Activated T-cell treated with anti-CD3 and anti-CD28 coated beads, Interleukin-2, amount 50 U/mL, for 1 hour (primary cell): ENCODE results near the gene UPP1.
A peak's percentile ranks its signal among the peaks of the same experiment; 100 is the strongest.

Source experiments
- DNase-seq: peaks from one replicate; pipeline ENCODE4 v3.0.0-alpha.2; 2020

UPP1 gene

DNA sequence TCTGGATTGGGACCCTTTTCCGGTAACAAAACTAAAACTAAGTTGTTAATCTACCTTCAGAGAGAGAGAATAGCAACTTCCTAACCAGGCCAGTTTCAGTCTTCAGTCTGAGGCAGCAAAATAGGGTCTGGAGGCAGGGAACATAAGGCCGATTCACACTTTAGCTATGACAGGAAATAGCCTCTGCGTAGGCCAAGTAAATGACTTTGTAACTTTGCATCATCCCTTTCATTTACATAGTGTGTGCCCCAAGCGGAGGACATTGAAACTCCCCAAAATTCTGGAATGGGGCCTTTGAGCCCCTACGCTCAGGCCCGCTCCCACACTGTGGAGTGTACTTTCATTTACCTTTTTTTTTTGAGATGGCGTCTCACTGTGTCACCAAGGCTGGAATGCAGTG is 1.7 kb upstream of the UPP1 start:
- no peak for DNase-seq

DNA sequence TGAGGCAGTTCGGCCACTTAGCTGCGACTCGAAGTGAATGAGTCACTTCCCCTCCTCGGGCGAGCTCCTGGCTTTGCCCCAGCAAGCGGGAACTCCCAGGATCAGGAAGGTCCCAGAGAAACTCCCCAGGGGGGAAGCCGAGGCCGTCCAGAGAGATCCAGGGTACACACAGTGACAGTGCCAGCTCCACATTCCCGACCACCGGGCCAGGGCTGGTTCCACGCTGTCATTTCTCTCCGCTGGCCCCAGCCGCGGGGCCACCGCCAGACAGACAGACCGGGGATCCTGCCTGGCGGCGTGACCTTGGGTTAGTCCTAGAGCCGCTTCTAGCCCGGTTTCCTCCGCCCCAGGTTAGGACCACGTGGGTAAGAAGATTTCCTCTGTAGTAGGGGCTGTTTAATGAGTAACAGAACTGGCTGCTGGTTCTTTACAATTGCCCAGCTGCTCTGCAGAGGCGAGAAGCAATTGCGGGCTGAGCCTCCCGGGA is 463 bp upstream of the UPP1 start:
- DNase-seq: no peak

DNA sequence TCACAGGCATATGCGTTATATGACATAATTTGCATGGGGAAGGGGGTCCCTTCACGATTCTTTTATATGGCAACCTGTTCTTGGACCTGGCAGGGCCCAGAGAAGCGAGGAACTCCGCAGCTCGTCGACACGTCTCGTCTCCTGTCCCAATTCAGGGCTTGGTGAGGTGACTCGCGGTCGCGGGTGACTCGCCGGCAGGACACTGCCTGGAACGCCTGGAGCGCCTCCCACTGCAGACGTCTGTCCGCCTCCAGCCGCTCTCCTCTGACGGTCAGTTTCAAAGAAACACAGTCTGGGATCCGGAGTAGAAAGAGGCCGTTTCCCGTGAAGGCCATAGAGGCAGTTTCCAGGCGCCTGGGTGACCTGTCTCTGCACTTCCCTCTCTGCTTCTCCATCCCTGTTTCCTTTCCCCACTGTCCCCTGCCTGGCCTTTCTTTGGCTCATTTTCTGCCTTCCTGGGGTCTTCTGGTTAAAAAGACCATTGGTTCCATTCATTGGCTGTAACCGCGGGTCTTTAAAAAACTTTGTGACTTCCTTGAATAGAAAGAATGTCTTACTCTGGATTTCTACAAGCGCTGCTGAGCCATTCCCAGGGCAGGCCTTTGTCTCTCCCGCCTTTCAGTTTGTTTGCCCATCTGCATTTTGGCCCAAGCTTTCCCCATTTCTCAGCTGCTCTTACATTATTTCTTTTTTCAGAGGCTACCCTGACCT is 1.2 kb downstream of the UPP1 start:
- no peak for DNase-seq

- no peak for DNase-seq
These were observed 2.7 kb downstream of the UPP1 start for GRCh38 chr7:48091506-48092433.

DNA sequence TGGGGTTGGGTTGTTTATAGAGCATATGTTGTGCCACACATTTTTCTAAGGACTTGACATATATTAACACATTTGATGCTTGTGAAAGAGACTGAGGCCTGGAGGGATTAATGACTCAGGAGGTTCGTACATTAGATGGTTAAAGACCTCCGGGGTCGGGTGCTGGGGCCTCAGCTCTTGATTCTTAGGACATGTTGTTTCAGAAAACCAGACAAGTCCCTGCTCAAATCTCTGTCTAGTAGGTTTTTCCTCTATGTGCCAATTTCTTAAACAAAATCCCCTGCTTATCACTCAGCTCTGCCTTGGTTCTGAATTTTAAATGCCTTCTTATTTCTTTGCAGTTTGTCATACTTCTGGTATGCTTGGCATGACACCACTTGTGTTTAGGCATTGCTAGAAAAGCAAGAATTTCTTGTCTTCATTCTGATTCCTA is 5.8 kb downstream of the UPP1 start:
- DNase-seq: no peak

- DNase-seq: no peak
These were observed 7.2 kb downstream of the UPP1 start for GRCh38 chr7:48096273-48096672.

- peak; percentile 45 for DNase-seq
These were observed 8.6 kb downstream of the UPP1 start for GRCh38 chr7:48097521-48098231.

DNA sequence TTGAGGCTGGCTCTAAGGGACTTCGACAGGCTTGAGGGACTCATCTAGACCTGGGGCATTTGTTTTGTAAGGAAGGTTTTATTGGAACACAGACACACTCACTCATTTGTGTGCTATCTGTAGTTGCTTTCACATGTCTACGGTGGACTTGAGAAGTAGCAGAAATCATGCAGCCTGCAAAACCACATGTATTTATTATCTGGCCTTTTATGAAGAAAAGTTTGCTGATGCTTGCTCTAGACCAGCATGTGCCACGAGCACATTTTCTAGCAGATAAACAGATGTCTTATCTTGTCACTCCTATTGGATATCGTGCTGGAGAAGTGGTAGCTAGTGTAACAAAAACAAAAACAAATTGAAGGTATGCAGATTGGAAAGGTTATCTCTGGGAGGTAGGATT is 9.8 kb downstream of the UPP1 start:
- DNase-seq: no peak

GRCh38 chr7:48099781-48100180 is 10.7 kb downstream of the UPP1 start:
- no peak for DNase-seq

DNA sequence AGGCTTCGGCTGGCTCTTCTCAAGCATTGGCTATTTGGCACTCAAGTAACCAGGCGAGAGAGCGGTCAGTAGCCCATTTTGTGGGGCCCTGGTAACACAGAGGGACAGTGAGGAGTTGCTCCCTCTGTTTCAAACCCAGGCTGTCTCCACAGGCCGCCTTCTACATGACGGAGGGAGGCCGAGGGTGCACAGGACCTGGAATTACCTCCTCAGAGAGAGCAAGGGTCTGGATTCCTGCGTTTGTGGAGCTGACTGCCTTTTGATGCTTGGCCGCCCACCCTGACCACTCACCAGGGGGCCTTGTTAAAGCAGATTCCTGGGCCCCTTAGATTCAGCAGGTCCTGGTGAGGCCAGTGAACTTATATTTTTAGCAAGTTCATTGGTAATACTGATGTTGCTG is 12.3 kb downstream of the UPP1 start:
- no peak for DNase-seq

DNA sequence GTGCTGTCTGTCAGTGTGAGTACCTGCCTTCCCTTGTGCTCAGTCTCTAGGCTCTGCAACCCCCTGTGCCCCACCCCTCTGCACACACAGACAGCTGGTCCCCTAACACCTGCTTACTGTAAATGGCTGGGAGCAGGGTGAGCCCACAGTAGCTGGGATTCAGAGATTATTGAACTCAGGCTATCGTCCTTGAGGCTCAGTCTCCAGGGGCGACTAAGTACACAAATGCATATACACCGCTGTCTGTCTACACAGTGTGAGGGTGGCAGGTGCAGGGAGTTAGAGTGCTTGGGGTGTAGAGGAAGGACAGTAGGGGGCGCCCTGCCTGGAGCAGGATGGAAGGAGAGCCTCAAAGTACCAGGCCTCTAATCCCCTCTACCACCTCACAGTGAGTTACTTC is 12.9 kb downstream of the UPP1 start:
- DNase-seq: no peak

DNA sequence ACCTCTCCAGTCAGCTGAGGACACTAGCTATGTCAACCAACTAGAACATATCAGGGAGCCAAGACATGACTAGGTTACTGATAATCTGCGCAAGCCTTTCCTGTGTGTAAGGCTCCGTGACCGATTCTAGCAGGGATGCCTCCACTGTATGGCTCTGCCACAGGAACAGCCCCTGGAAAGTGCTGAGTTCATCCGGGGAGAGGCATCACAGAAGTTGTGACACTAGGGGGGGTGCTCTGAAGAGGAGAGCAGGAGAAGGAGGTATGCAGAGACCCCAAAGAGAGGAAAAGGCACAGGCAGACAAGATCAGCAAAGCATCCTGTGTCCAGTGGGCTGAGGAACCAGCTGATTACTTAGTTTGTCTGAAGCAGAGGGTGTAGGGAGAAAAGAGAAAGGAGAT is 13.5 kb downstream of the UPP1 start:
- no peak for DNase-seq

DNA sequence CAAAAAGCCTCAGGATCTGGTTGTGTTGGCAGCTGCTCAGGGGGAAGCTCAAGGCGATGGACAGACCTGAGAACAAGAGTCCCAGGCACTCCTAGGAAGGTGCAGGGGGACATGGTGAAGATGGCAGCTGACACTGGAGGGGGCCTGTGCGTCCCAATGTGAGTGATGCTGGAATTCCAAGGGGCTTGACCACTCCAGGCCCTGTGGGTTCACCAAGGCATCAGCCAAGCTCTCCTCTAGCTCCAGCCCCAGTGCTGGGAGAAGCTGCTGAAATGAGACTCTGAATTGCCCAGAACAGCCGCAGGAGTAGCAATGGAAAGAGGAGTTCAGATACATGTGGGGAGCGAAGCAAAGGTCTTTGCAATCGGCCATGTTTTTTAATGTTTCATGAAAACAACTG is 16.0 kb downstream of the UPP1 start:
- no peak for DNase-seq

- DNase-seq: no peak
These were observed 18.0 kb downstream of the UPP1 start for GRCh38 chr7:48106906-48107659.

DNA sequence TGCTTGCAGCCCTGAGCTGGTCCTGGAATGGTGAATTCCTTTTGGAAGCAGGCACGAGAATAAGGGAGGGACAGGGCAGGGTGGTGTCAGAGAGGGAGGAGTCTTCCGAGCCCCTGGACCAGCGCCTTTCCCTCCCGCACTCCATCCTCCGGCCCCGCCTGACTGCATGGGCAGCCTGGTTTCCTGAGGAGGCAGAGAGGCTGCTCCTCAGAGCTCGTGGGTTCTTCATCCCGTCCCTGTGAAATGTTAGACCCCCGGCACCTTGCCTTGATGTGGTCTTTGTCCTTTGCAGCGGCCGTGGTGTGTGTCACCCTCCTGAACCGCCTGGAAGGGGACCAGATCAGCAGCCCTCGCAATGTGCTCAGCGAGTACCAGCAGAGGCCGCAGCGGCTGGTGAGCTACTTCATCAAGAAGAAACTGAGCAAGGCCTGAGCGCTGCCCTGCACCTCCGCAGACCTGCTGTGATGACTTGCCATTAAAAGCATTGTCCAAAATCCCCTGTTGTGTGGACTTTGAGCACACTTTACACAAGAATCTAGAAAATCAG is 18.9 kb downstream of the UPP1 start:
- DNase-seq: no peak

DNA sequence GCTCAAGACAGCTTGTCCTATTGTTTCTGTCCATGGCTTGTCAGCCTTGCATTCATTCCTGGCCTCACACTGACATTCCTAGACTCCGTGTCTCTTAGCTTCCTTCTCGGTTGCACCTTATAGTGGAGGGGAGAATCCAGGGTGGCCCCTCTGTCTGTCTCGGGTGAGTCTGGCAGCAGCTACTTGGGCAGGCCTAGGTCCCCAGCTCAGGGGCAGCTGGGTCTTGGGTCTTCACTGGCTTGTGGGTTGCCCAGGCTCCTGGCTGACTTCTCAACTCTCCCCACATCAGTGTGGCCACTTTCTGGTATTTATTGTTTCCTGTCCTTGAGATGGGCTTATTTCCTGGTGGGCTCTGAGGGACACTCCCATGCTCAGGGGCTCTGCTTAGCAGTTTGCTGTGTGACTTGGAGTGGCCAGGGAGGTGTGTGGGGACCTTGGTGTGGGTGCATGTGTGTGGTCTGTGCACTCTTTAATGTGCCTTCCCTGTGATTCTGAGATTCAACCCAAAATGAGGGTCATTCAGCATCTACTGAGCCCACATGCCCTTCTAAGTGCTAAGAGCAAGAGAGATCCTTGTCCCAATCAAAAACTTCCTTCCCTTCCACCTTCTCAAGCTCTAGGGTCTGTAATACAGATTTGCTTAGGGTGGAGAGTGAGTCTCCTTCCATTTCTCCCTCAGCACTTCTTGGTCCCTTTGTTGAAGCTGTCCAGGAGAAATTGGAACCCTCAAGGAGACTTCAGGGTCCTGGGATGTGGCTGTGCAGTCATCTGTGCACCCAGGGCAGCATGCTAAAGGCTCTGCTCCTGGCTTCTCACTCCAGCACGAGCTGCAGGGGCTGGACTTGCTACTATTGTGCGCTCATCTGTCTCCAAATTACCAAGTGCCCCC is 20.1 kb downstream of the UPP1 start:
- no peak for DNase-seq

- peak; percentile 94 for DNase-seq
These were observed 21.0 kb downstream of the UPP1 start for GRCh38 chr7:48109848-48110663.

DNA sequence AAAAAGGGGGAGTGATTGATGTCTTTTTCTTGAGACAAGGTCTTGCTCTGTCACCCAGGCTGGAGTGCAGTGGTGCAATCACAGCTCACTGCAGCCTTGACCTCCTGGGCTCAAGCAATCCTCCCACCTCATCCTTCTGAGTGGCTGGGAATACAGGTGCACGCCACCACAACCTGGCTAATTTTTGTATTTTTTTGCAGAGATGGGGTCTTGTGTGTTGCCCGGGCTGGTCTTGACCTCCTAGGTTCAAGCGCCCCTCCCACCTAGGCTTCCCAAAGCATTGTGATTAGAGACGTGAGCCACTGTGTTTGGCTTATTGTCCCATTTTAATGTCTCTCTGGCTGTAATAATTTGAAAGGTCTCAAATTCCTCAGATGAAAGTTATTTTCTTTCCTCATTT is 21.8 kb downstream of the UPP1 start:
- DNase-seq: no peak

DNA sequence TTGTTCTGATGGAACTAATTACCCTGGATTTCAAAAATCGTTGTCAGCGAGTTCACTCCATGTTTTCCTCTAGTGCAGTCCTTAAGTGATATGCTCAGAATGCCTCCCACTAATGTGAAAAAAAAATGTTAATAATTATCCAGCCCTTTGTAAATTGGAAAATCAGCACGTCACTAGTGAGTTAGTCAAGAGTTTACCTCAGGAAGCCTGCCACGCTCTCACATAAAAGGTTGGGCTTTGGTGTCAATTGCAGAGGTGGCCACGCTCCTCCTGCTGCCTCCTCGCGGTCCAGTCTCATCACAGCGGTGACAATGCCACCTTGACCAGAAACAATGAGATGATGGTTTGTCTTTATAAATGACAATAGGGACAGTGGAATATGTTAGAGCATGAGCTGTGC is 22.5 kb downstream of the UPP1 start:
- no peak for DNase-seq

DNA sequence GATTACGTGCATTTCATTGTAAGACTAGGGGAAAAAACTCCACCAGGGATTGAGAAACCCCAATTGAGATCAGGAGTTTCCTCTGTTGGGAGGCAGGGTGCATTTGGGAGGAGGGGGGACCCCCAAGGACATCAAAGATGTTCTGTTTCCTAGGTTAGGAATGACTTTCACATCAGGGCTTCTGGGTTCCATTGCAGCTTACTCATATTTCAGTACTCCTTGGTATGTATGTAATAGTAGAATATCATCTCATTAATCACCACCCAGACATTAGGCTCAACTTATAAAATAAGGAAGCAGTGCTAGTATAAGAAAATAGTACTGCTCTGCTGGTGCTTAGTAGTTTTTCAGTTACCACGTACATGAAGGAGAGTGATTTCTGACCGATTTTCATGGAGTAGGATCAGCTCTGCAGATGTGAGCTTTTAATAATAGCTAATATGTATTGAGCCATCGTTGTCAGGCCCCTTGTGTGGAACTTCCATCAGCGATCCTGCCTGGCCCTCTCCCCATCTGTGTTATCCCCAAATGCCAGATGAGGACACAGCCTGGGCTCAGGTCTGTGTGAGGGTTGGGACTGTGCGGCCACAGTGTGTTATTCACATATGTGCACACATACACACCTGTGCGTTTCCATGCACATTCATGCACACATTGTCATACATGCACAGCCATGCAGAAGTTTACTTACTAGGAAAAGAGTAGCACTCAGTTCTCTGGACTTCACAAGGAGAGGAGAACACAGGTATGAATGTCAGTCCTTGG is 23.5 kb downstream of the UPP1 start:
- no peak for DNase-seq
